WERI-Rb-1 (cell line): ENCODE data around the gene YIPF2.

Source experiments
- DNase-seq: peaks from one replicate; pipeline ENCODE4 v3.0.0-alpha.2; 2020
- H3K27ac ChIP-seq: fragments of 250-450 bp; sonication (Bioruptor Pico); 2 replicates; pipeline ENCODE4 v1.5.1; 2020; ENCODE audit warnings: mild to moderate bottlenecking, moderate library complexity
- H3K27me3 ChIP-seq: fragments of 250-450 bp; sonication (Bioruptor Pico); 2 replicates; pipeline ENCODE4 v1.5.1; 2021; ENCODE audit warnings: mild to moderate bottlenecking, low read depth, moderate library complexity; ENCODE audit not compliant: insufficient read depth, severe bottlenecking
- H3K36me3 ChIP-seq: fragments of 250-450 bp; sonication (Bioruptor Pico); 2 replicates; pipeline ENCODE4 v1.5.1; 2020; ENCODE audit warnings: mild to moderate bottlenecking, moderate library complexity
- H3K4me3 ChIP-seq: 2 replicates; pipeline ENCODE4 v1.5.1; 2011; ENCODE audit warnings: low read depth, mild to moderate bottlenecking, control low read depth, low read length
- H3K9me3 ChIP-seq: fragments of 250-450 bp; sonication (Bioruptor Pico); 2 replicates; pipeline ENCODE4 v1.5.1; 2021; ENCODE audit warnings: mild to moderate bottlenecking, moderate library complexity; ENCODE audit not compliant: severe bottlenecking
- TF ChIP-seq, protein P1 (sequence below): IDR thresholded peaks from 2 replicates; pipeline ENCODE4 v1.5.1; 2011; ENCODE audit warnings: low read depth, mild to moderate bottlenecking, control low read depth, inconsistent platforms, low read length

The YIPF2 gene

DNA sequence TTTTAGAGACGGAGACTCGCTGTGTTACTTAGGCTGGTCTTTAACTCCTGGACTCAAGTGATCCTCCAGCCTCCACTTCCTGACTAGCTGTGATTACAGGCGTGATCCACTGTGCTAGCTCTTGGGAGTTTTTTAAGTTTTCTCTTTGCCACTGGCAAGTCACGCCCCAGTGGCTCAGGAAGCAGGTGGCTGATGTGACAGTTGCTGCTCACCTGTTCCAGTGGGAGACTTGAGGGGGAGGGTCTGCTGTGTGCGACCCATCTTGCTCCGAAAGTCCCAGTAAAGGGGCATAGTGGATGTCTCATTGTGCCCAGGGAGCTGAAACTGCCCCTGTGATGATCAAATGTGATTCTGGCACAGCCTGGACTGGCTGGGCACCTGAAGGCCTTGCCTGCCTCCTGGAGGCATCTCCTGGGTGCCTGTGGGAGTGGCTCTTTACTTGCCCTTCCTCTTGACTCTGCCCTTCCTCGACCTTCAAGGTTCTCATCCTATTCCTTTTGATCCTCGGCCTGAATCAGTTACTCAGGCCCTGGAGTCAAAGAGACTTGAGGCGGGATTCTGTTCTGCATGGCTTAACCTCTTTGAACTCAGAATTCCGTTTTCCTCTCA, 40.2 kb upstream of the YIPF2 start:
- no peak for DNase-seq
- Histone ChIP-seq H3K4me3 (no peak overlapping the region), H3K27me3 (no peaks in the 10 kb centered on the region), H3K36me3 (peaks cover 21% of the 10 kb centered on the region), H3K27ac (peak overlapping the region; percentile 7), H3K9me3 (no peaks in the 10 kb centered on the region)
- TF ChIP-seq, protein P1, sequence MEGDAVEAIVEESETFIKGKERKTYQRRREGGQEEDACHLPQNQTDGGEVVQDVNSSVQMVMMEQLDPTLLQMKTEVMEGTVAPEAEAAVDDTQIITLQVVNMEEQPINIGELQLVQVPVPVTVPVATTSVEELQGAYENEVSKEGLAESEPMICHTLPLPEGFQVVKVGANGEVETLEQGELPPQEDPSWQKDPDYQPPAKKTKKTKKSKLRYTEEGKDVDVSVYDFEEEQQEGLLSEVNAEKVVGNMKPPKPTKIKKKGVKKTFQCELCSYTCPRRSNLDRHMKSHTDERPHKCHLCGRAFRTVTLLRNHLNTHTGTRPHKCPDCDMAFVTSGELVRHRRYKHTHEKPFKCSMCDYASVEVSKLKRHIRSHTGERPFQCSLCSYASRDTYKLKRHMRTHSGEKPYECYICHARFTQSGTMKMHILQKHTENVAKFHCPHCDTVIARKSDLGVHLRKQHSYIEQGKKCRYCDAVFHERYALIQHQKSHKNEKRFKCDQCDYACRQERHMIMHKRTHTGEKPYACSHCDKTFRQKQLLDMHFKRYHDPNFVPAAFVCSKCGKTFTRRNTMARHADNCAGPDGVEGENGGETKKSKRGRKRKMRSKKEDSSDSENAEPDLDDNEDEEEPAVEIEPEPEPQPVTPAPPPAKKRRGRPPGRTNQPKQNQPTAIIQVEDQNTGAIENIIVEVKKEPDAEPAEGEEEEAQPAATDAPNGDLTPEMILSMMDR = no peak

DNA sequence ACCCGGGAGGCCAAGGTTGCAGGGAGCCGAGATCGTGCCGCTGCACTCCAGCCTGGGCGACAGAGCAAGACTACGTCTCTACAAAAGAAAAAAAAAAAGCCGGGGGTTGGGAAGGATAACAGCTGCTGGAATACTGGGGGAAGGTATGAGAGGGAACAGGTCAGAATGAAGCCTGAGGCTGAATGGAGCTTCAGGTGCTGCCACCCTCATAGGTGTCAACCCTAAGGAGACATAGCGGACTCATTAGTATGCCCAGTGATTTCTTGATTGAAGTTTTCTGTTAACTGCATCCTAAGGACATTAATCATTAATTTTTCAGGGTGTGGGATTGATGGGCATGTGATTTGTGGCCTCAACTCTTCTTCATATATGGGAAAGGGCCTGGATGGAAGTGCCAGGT, 38.4 kb upstream of the YIPF2 start:
- H3K4me3 ChIP-seq = no peak overlapping the region
- H3K27ac ChIP-seq = no peak overlapping the region

DNA sequence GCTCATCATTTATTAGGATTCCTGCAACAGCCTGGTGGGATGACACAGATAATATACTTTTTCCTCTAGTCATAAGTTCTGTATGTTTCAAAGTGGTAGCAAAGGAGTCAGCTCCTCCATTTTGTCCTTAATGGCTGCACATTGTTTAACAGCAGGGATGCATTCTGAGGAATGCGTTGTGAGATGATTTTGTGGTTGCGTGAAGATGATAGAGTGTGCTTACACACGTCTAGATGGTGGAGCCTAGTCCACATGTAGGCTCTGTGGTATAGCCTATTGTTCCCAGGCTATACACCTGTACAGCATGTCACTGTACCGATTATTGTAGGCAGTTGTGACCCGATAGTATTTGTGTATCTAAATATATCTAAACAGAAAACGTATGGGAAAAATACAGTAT, 37.0 kb upstream of the YIPF2 start:
- no peak overlapping the region for H3K27ac ChIP-seq
- H3K9me3 ChIP-seq = no peaks in the 10 kb centered on the region
- H3K27me3 ChIP-seq = no peaks in the 10 kb centered on the region
- no peak overlapping the region for H3K4me3 ChIP-seq
- peaks cover 21% of the 10 kb centered on the region for H3K36me3 ChIP-seq
- TF ChIP-seq, protein P1 = no peak
- DNase-seq = no peak

More for the DNA sequence above, 38.4 kb upstream of the YIPF2 start:
- no peaks in the 10 kb centered on the region for H3K27me3 ChIP-seq
- no peaks in the 10 kb centered on the region for H3K9me3 ChIP-seq
- no peak for DNase-seq
- TF ChIP-seq, protein P1 = no peak
- H3K36me3 ChIP-seq = peaks cover 21% of the 10 kb centered on the region

DNA sequence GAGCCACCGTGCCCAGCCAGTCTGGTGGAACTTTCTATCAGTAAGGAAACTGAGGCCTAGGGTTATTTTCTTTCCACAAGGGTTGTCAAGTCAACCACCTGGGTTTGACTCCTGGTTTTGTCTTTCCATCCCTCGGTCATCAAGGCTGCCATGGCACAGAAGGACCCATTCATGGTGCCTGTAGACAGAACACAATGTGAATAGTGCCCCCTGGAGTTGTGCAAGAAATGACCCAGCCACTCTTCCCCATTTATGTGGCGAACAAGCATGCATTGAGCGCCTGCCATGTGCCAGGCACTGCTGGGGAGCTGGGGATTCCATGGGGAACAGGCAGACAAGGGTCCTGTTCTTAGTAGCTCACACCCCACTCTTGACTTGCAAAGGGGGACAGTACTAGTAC, 36.5 kb upstream of the YIPF2 start:
- Histone ChIP-seq H3K36me3 (peaks cover 21% of the 10 kb centered on the region), H3K27ac (no peak overlapping the region), H3K27me3 (no peaks in the 10 kb centered on the region), H3K9me3 (no peaks in the 10 kb centered on the region), H3K4me3 (no peak overlapping the region)
- no peak for DNase-seq
- TF ChIP-seq, protein P1 = 0 out of 2 replicates have a peak, but pooled peaks have one; percentile 17

DNA sequence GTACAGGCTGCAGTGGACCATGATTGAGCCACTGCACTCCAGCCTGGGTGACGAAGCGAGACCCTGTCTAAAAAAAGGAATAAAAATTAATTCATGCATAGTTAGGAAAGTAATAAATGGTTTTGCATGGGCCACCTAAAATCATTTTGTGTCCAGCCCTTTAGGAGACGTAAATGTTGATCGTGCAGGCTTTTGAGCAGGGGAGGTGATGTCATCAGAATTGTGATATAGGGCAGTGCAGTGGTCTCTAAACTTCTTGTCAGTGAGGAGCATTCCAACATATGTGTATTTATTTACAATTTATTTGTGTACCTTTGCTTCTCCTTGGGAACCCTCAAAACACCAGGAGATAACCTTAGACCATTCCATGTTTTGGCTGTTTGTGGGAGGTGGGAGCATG, 35.4 kb upstream of the YIPF2 start:
- no peak for DNase-seq
- Histone ChIP-seq H3K4me3 (no peak overlapping the region), H3K27me3 (no peaks in the 10 kb centered on the region), H3K9me3 (no peaks in the 10 kb centered on the region), H3K36me3 (peaks cover 18% of the 10 kb centered on the region), H3K27ac (no peak overlapping the region)
- TF ChIP-seq, protein P1 = no peak

DNA sequence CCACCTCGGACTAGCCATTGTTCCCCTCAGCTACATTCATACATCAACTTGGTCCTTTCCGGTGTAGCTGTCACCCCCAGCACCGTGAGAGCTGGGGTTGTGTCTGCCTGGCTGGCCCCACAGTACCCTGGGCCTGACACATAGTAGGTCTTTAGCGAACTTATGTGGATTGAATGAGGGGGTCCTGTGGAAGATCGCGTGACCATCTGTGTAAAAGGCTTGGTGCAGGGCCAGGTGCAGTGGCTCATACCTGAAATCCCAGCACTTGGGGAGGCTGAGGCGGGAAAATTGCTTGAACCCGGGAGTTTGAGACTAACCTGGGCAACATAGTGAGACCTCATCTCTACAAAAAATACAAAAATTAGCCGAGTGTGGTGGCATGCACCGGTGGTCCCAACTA, 34.4 kb upstream of the YIPF2 start:
- TF ChIP-seq, protein P1 = no peak
- H3K27ac ChIP-seq = no peak overlapping the region
- DNase-seq = no peak
- H3K36me3 ChIP-seq = peaks cover 18% of the 10 kb centered on the region
- H3K4me3 ChIP-seq = no peak overlapping the region
- H3K27me3 ChIP-seq = no peaks in the 10 kb centered on the region
- no peaks in the 10 kb centered on the region for H3K9me3 ChIP-seq
